Suprapubic skin (tissue), 3 donors: ENCODE data around the gene ELN.

Experiments
- POLR2A ChIP-seq, 2 donors: fragments of 450-650 bp; IDR thresholded peaks; one replicate each; pipeline ENCODE4 v1.6.1; 2017; ENCODE audit warnings: antibody characterized with exemption in 2 of 2, mild to moderate bottlenecking in 2 of 2, moderate library complexity in 2 of 2
- TF ChIP-seq, protein P1 (sequence below), 2 donors: fragments of 200-600 bp in 1 of 2; fragments of 450-650 bp in 1 of 2; sonication (generic) in 1 of 2; IDR thresholded peaks; one replicate each; pipeline ENCODE4 v1.5.1; 2016 to 2019; ENCODE audit warnings: antibody characterized with exemption in 2 of 2, mild to moderate bottlenecking in 1 of 2, moderate library complexity in 1 of 2

DNA sequence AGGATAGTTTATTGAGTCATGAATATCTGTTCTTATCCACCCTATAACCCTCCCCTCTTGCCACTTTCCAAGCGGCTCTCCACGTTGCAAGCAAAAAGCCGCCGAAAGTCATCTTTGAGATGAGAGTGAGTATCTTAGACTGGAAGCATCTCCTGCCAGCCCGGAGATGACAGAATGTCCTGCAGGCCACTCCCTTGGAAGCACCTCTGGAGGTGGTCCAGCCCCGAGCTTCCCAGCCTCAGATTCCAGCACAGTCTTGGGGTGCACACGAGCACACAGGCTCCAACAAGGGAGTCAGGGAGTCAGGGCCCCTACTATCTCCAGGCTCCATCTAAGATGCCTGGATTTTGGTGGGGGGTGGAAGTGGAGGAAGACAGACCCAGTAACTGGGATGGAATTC is 5.5 kb upstream of the ELN start:
- no peak for TF ChIP-seq POLR2A (IDR thresholded peaks at IDR 0.05)
- TF ChIP-seq, protein P1, sequence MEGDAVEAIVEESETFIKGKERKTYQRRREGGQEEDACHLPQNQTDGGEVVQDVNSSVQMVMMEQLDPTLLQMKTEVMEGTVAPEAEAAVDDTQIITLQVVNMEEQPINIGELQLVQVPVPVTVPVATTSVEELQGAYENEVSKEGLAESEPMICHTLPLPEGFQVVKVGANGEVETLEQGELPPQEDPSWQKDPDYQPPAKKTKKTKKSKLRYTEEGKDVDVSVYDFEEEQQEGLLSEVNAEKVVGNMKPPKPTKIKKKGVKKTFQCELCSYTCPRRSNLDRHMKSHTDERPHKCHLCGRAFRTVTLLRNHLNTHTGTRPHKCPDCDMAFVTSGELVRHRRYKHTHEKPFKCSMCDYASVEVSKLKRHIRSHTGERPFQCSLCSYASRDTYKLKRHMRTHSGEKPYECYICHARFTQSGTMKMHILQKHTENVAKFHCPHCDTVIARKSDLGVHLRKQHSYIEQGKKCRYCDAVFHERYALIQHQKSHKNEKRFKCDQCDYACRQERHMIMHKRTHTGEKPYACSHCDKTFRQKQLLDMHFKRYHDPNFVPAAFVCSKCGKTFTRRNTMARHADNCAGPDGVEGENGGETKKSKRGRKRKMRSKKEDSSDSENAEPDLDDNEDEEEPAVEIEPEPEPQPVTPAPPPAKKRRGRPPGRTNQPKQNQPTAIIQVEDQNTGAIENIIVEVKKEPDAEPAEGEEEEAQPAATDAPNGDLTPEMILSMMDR (IDR thresholded peaks at IDR 0.05) = no peak
